Endothelial cell of umbilical vein (primary cell): ENCODE measurements around the gene ARL4C.
"Not testable (repeated sequence)": the region's sequence is repeated elsewhere in the genome, so short reads cannot be mapped to it uniquely, and the experiment has no call there.

Experiments
- EZH2 ChIP-seq: IDR thresholded peaks from 2 replicates; pipeline ENCODE4 v1.6.1; 2012; ENCODE audit warnings: borderline replicate concordance, low read depth, mild to moderate bottlenecking, moderate library complexity, low read length, inconsistent platforms; ENCODE audit not compliant: severe bottlenecking
- FOS ChIP-seq: IDR thresholded peaks from 2 replicates; pipeline ENCODE4 v1.6.1; 2011; ENCODE audit warnings: mild to moderate bottlenecking, low read length, moderate library complexity, borderline replicate concordance; ENCODE audit not compliant: insufficient read depth
- GATA2 ChIP-seq: IDR thresholded peaks from 2 replicates; pipeline ENCODE4 v1.7.0; 2011; ENCODE audit warnings: low read depth, mild to moderate bottlenecking, moderate library complexity, mixed read lengths, low read length; ENCODE audit not compliant: insufficient read length, insufficient read depth
- JUN ChIP-seq: IDR thresholded peaks from 2 replicates; pipeline ENCODE4 v1.6.1; 2011; ENCODE audit warnings: borderline replicate concordance, low read depth; ENCODE audit not compliant: insufficient read length, insufficient read depth
- MYC ChIP-seq: IDR thresholded peaks from one replicate; pipeline ENCODE4 v1.6.1; 2011; ENCODE audit warnings: mild to moderate bottlenecking, low read depth, low read length
- POLR2A ChIP-seq: IDR thresholded peaks from 2 replicates; pipeline ENCODE4 v1.6.1; 2012; ENCODE audit warnings: low read depth, mild to moderate bottlenecking, control low read depth, low read length
- POLR2AphosphoS5 ChIP-seq: IDR thresholded peaks from 2 replicates; pipeline ENCODE4 v1.6.1; 2012; ENCODE audit warnings: low read depth, mild to moderate bottlenecking, control low read depth, low read length, moderate library complexity; ENCODE audit not compliant: insufficient read depth
- TF ChIP-seq, protein P1 (sequence below), 2 donors: IDR thresholded peaks; 1 replicate in 1 of 2; 2 replicates in 1 of 2; pipeline ENCODE4 v1.5.1; 2011; ENCODE audit warnings: low read length in 2 of 2, mild to moderate bottlenecking in 2 of 2, moderate library complexity in 2 of 2, control low read depth in 1 of 2, inconsistent platforms in 1 of 2, low read depth in 1 of 2; ENCODE audit not compliant: insufficient read depth in 1 of 2; ENCODE audit errors: extremely low read depth in 1 of 2
- TF ChIP-seq, protein P2 (sequence below): IDR thresholded peaks from 2 replicates; pipeline ENCODE4 v1.6.1; 2011; ENCODE audit not compliant: insufficient read depth, insufficient read length

DNA sequence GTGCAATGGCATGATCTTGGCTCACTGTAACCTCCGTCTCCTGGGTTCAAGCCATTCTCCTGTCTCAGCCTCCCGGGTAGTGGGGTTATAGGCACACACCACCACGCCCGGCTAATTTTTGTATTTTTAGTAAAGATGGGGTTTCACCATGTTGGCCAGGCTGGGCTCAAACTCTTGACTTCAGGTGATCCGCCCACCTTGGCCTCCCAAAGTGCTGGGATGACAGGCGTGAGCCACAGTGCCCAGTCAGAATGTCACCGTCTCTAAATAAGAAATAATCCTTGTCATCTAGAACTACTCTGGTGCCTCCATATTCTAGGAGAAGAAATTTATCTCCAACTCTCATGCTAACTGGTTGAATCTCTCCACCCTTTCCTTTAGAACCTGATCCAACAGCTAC is 41.6 kb downstream of the ARL4C start:
- TF ChIP-seq, protein P1, sequence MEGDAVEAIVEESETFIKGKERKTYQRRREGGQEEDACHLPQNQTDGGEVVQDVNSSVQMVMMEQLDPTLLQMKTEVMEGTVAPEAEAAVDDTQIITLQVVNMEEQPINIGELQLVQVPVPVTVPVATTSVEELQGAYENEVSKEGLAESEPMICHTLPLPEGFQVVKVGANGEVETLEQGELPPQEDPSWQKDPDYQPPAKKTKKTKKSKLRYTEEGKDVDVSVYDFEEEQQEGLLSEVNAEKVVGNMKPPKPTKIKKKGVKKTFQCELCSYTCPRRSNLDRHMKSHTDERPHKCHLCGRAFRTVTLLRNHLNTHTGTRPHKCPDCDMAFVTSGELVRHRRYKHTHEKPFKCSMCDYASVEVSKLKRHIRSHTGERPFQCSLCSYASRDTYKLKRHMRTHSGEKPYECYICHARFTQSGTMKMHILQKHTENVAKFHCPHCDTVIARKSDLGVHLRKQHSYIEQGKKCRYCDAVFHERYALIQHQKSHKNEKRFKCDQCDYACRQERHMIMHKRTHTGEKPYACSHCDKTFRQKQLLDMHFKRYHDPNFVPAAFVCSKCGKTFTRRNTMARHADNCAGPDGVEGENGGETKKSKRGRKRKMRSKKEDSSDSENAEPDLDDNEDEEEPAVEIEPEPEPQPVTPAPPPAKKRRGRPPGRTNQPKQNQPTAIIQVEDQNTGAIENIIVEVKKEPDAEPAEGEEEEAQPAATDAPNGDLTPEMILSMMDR (IDR thresholded peaks at IDR 0.05; ENCODE audit: extremely low read depth in 1 of 2, insufficient read depth in 1 of 2, low read depth in 1 of 2, low read length in 2 of 2), result not testable (repeated sequence)
- not testable (repeated sequence) for TF ChIP-seq FOS, POLR2A, EZH2, POLR2AphosphoS5, JUN, MYC, GATA2
- TF ChIP-seq, protein P2, sequence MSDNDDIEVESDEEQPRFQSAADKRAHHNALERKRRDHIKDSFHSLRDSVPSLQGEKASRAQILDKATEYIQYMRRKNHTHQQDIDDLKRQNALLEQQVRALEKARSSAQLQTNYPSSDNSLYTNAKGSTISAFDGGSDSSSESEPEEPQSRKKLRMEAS, result not testable (repeated sequence)
